Stimulated activated CD8-positive, alpha-beta memory T cell treated with anti-CD3 and anti-CD28 coated beads, Interleukin-12 subunit alpha, Interleukin-12 subunit beta, amount 100 ng/mL, for 1 hour (primary cell): ENCODE data around the gene HDAC4.
"Not testable (repeated sequence)": the region's sequence is repeated elsewhere in the genome, so short reads cannot be mapped to it uniquely, and the experiment has no call there.

Source experiments
- DNase-seq: peaks from one replicate; pipeline ENCODE4 v3.0.0-alpha.2; 2020; ENCODE audit warnings: low read depth

The HDAC4 gene

GRCh38 chr2:239186516-239187357, 214.1 kb downstream of the HDAC4 start:
- DNase-seq, result no peak

- DNase-seq, result no peak
These were observed 215.6 kb downstream of the HDAC4 start for GRCh38 chr2:239184968-239185903.

- DNase-seq, result no peak
These were observed 216.6 kb downstream of the HDAC4 start for GRCh38 chr2:239184179-239184578.

- no peak for DNase-seq
These were observed 217.6 kb downstream of the HDAC4 start for GRCh38 chr2:239182981-239183791.

- no peak for DNase-seq
These were observed 218.8 kb downstream of the HDAC4 start for GRCh38 chr2:239181903-239182581.

GRCh38 chr2:239181074-239181902, 219.5 kb downstream of the HDAC4 start:
- DNase-seq, result no peak

GRCh38 chr2:239180526-239181073, 220.2 kb downstream of the HDAC4 start:
- DNase-seq, result no peak

- no peak for DNase-seq
These were observed 220.9 kb downstream of the HDAC4 start for GRCh38 chr2:239179851-239180371.

- no peak for DNase-seq
These were observed 221.9 kb downstream of the HDAC4 start for GRCh38 chr2:239178954-239179353.

GRCh38 chr2:239178484-239178883, 222.3 kb downstream of the HDAC4 start:
- DNase-seq, result no peak

GRCh38 chr2:239177908-239178307, 222.9 kb downstream of the HDAC4 start:
- no peak for DNase-seq

- DNase-seq, result no peak
These were observed 223.5 kb downstream of the HDAC4 start for GRCh38 chr2:239177325-239177724.

GRCh38 chr2:239176138-239176803, 224.5 kb downstream of the HDAC4 start:
- not testable (repeated sequence) for DNase-seq

- DNase-seq, result no peak
These were observed 225.6 kb downstream of the HDAC4 start for GRCh38 chr2:239175181-239175580.

GRCh38 chr2:239173301-239173700, 227.5 kb downstream of the HDAC4 start:
- DNase-seq, result no peak

- DNase-seq, result no peak
These were observed 229.2 kb downstream of the HDAC4 start for GRCh38 chr2:239171643-239172042.

GRCh38 chr2:239169311-239170048, 231.3 kb downstream of the HDAC4 start:
- no peak for DNase-seq

GRCh38 chr2:239168575-239168974, 232.2 kb downstream of the HDAC4 start:
- no peak for DNase-seq
